Measurements from ENCODE around the gene SDCBP2. TPM values are rescaled to one million over a fixed set of nuclear protein-coding genes. Genes with fewer than 3 reads are reported as not detected.
"Not testable (repeated sequence)": the region's sequence is repeated elsewhere in the genome, so short reads cannot be mapped to it uniquely, and the experiment has no call there.

SDCBP2 gene
- total RNA-seq, 1 donor from 2014 or later, result 1.2 TPM

DNA sequence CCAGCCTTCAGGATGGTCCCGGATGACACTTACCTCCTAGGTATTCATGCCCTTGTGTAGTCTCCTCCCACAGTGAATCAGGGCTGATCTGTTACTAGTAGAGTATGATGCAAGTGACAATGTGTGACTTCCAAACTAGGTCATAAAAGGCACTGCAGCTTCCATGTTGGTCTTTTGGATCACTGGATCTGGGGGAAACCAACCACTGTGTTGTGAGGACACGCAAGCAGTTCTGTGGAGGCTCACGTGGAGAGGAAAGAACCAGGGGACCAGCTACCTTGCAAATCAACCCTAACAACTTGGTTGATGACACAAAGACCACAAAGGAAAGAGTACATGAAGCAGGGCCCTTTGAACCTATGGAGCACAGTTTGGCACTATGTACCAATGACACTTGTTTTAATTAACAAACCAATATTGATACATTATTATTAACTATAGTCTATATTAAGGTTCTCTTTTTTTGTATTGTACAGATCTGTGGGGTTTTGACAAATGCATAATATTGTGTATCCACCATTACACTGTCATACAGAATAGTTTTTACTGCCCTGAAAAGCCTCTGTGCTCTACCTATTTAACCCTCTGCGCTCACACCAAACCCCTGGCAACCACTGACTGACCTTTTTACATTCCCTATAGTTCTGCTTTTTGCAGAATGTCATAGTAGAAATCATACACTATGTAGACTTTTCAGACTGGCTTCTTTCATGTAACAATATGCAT, 16.3 kb upstream of the SDCBP2 start:
- intact Hi-C loops (cut with micrococcal nuclease), result no loop called here
- no peak overlapping the region for H3K27ac Mint-ChIP-seq
- peaks cover 12% of the 10 kb centered on the region for H3K36me3 Mint-ChIP-seq (ENCODE audit: low read depth)
- H3K4me1 Mint-ChIP-seq, result peaks cover 3% of the 10 kb centered on the region
- TF ChIP-seq, protein P1, sequence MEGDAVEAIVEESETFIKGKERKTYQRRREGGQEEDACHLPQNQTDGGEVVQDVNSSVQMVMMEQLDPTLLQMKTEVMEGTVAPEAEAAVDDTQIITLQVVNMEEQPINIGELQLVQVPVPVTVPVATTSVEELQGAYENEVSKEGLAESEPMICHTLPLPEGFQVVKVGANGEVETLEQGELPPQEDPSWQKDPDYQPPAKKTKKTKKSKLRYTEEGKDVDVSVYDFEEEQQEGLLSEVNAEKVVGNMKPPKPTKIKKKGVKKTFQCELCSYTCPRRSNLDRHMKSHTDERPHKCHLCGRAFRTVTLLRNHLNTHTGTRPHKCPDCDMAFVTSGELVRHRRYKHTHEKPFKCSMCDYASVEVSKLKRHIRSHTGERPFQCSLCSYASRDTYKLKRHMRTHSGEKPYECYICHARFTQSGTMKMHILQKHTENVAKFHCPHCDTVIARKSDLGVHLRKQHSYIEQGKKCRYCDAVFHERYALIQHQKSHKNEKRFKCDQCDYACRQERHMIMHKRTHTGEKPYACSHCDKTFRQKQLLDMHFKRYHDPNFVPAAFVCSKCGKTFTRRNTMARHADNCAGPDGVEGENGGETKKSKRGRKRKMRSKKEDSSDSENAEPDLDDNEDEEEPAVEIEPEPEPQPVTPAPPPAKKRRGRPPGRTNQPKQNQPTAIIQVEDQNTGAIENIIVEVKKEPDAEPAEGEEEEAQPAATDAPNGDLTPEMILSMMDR (IDR thresholded peaks at IDR 0.05), result no peak
- no peak overlapping the region for H3K4me3 Mint-ChIP-seq
- DNase-seq (no peak), ATAC-seq (ENCODE audit: low read depth) (no peak)
- H3K27me3 Mint-ChIP-seq, result no peaks in the 10 kb centered on the region
- H3K9me3 Mint-ChIP-seq, result peaks cover 3% of the 10 kb centered on the region
- ChIA-PET CTCF (no interaction called here), POLR2A (interaction anchor here (1.0 kb wide), 1 partner anchor 20 kb away, joined by 3 read pairs; no protein-coding TSS in a partner anchor)

- H3K4me1 Mint-ChIP-seq; H3K9me3 Mint-ChIP-seq; intact Hi-C loops (cut with micrococcal nuclease); POLR2A ChIA-PET; DNase-seq; H3K27me3 Mint-ChIP-seq; H3K36me3 Mint-ChIP-seq (ENCODE audit: low read depth); CTCF ChIA-PET; ATAC-seq (ENCODE audit: low read depth); H3K27ac Mint-ChIP-seq; H3K4me3 Mint-ChIP-seq: not testable (repeated sequence)
These were observed 14.6 kb upstream of the SDCBP2 start for GRCh38 chr20:1343446-1344124.

- TF ChIP-seq, protein P1 (IDR thresholded peaks at IDR 0.05), result no peak
These were observed 12.8 kb upstream of the SDCBP2 start for GRCh38 chr20:1341561-1342265.

GRCh38 chr20:1338801-1339200, 9.9 kb upstream of the SDCBP2 start:
- Mint-ChIP-seq H3K36me3 (ENCODE audit: low read depth) (peaks cover 7% of the 10 kb centered on the region), H3K27me3 (no peaks in the 10 kb centered on the region), H3K27ac (no peak overlapping the region), H3K4me3 (no peak overlapping the region), H3K4me1 (peaks cover 24% of the 10 kb centered on the region), H3K9me3 (no peaks in the 10 kb centered on the region)
- CTCF ChIA-PET, result interaction anchor here (1.4 kb wide), 1 partner anchor 164 kb away, joined by 3 read pairs; no protein-coding TSS in a partner anchor
- TF ChIP-seq, protein P1 (IDR thresholded peaks at IDR 0.05), result no peak
- POLR2A ChIA-PET, result no interaction called here
- DNase-seq (no peak), ATAC-seq (ENCODE audit: low read depth) (no peak)
- intact Hi-C loops (cut with micrococcal nuclease), result no loop called here

More at GRCh38 chr20:1341561-1342265, 12.8 kb upstream of the SDCBP2 start:
- DNase-seq, result no peak
- Mint-ChIP-seq H3K4me3 (no peak overlapping the region), H3K9me3 (no peaks in the 10 kb centered on the region), H3K27me3 (no peaks in the 10 kb centered on the region), H3K4me1 (peaks cover 10% of the 10 kb centered on the region), H3K36me3 (ENCODE audit: low read depth) (no peaks in the 10 kb centered on the region), H3K27ac (no peak overlapping the region)
- ATAC-seq (ENCODE audit: low read depth), result no peak
- ChIA-PET CTCF (no interaction called here), POLR2A (no interaction called here)
- intact Hi-C loops (cut with micrococcal nuclease), result no loop called here

DNA sequence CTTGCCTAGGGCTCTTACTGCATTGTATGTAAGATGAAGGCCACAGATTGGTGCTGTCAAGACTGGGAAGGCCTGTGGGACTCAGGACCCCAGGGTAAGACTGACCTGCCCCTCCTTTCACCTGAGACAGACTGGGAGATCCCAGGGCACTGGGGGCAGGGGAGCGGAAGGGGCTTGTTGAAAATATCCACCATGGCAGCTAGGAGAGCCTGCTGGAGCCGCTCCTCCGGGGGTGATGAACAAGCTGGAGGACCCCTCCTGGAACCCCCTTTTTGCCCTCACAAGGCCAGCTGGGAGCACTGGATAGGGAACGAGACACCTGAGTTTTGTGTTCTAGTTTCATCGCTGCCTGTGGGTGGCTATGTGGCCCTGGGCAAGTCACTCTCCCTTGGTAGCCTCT, 9.2 kb upstream of the SDCBP2 start:
- no peak overlapping the region for H3K27ac Mint-ChIP-seq
- H3K4me3 Mint-ChIP-seq, result no peak overlapping the region
- intact Hi-C loops (cut with micrococcal nuclease), result no loop called here
- H3K27me3 Mint-ChIP-seq, result no peaks in the 10 kb centered on the region
- peak; percentile 4 for DNase-seq
- peaks cover 13% of the 10 kb centered on the region for H3K36me3 Mint-ChIP-seq (ENCODE audit: low read depth)
- H3K9me3 Mint-ChIP-seq, result no peaks in the 10 kb centered on the region
- ChIA-PET CTCF (interaction anchor here (1.4 to 1.5 kb wide), 2 partner anchors 165 kb away, joined by 3 to 4 read pairs; no protein-coding TSS in a partner anchor), POLR2A (no interaction called here)
- TF ChIP-seq, protein P1 (IDR thresholded peaks at IDR 0.05), result no peak
- peaks cover 24% of the 10 kb centered on the region for H3K4me1 Mint-ChIP-seq
- no peak for ATAC-seq (ENCODE audit: low read depth)

Measured in activated B cell treated with CpG ODN at 0.5 μM for 24 hours (primary cell).